Measurements from ENCODE around the gene SIRPA.

GRCh38 chr20:1947535-1947846 lies 52.3 kb downstream of the SIRPA start:
- TF ChIP-seq RAD21 (IDR thresholded peaks at IDR 0.05; ENCODE audit: low read depth) (no peak), TEAD4 (IDR thresholded peaks at IDR 0.05) (no peak), TAF1 (IDR thresholded peaks at IDR 0.05; ENCODE audit: low read depth) (no peak), CEBPB (IDR thresholded peaks at IDR 0.05) (no peak), MAX (IDR thresholded peaks at IDR 0.05) (no peak)
